Activated B cell treated with CpG ODN at 0.5 μM for 24 hours (primary cell): ENCODE measurements around the gene ALK. TPM values are rescaled to one million over a fixed set of nuclear protein-coding genes. Genes with fewer than 3 reads are reported as not detected.
A peak's percentile ranks its signal among the peaks of the same experiment; 100 is the strongest.

Source experiments
- ATAC-seq: fragments of 200-7000 bp; cut with Tn5 transposase; one replicate; pipeline ENCODE4 v1.10.0; 2021; ENCODE audit warnings: low read depth, mild to moderate bottlenecking, moderate library complexity
- CTCF ChIA-PET: fragments of 350-600 bp; sonication (Branson Sonifier 250); formaldehyde crosslinking; loops from one replicate; lab custom pipeline; 2021; ENCODE audit warnings: antibody characterized with exemption; lab: Charles Lee
- POLR2A ChIA-PET: fragments of 350-600 bp; sonication (Branson Sonifier 250); formaldehyde crosslinking; loops from one replicate; lab custom pipeline; 2021; ENCODE audit warnings: antibody characterized with exemption; lab: Charles Lee
- DNase-seq: peaks from one replicate; pipeline ENCODE4 v3.0.0; 2022
- H3K27ac Mint-ChIP-seq: one replicate; pipeline ENCODE4 v1.8.0; 2020; ENCODE audit warnings: mixed read lengths
- H3K27me3 Mint-ChIP-seq: one replicate; pipeline ENCODE4 v1.8.0; 2021; ENCODE audit warnings: mixed read lengths
- H3K36me3 Mint-ChIP-seq: one replicate; pipeline ENCODE4 v1.8.0; 2021; ENCODE audit warnings: low read depth, mixed read lengths
- H3K4me1 Mint-ChIP-seq: one replicate; pipeline ENCODE4 v1.8.0; 2021; ENCODE audit warnings: mixed read lengths
- H3K4me3 Mint-ChIP-seq: one replicate; pipeline ENCODE4 v1.8.0; 2020; ENCODE audit warnings: mild to moderate bottlenecking, mixed read lengths
- H3K9me3 Mint-ChIP-seq: one replicate; pipeline ENCODE4 v1.8.0; 2020; ENCODE audit warnings: mixed read lengths
- intact Hi-C: fragments of 100-400 bp; cut with micrococcal nuclease; formaldehyde crosslinking; loops from one replicate; pipeline ENCODE4 v1.15.1; 2024
- total RNA-seq: library from RNA; stranded (reverse); gene quantifications from 2 replicates; pipeline ENCODE4 v1.2.3, GENCODE V29; 2022
- TF ChIP-seq, protein P1 (sequence below): fragments of 200-600 bp; IDR thresholded peaks from one replicate; pipeline ENCODE4 v1.8.0; 2022; ENCODE audit warnings: antibody characterized with exemption, mild to moderate bottlenecking

The ALK gene
- total RNA-seq, result not detected in 2 replicates

DNA sequence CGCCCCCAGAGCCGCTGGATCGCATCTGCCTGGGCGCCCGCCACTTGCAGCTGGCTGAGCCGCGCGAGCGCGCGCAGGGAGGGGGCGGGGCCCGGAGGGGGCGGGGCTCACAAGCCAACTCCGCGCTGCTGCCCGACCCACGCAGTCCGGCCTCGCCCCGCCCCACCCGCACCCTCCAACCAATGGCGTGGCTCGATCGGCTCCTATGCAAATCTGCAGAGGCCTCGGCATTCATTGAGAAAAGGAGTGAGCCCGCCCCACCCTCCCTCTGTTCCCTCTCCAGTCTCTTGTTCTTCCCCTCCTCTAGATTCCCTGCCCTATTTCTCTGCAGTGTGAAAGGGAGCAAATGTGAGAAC lies at the start of gene ALK:
ALK (minus strand) TSS at position 27 of the 356 bp plus-strand sequence. CDS start 927 bp downstream, outside the sequence.
- peak; percentile 66 for ATAC-seq
- Mint-ChIP-seq H3K36me3 (no peaks in the 10 kb centered on the region), H3K9me3 (peaks cover 3% of the 10 kb centered on the region), H3K27me3 (peaks cover 47% of the 10 kb centered on the region), H3K4me1 (peaks cover 14% of the 10 kb centered on the region), H3K4me3 (peak within 1 kb of the TSS; percentile 35), H3K27ac (no peak within 1 kb of the TSS)
- intact Hi-C loops, result no loop called here
- TF ChIP-seq, protein P1, sequence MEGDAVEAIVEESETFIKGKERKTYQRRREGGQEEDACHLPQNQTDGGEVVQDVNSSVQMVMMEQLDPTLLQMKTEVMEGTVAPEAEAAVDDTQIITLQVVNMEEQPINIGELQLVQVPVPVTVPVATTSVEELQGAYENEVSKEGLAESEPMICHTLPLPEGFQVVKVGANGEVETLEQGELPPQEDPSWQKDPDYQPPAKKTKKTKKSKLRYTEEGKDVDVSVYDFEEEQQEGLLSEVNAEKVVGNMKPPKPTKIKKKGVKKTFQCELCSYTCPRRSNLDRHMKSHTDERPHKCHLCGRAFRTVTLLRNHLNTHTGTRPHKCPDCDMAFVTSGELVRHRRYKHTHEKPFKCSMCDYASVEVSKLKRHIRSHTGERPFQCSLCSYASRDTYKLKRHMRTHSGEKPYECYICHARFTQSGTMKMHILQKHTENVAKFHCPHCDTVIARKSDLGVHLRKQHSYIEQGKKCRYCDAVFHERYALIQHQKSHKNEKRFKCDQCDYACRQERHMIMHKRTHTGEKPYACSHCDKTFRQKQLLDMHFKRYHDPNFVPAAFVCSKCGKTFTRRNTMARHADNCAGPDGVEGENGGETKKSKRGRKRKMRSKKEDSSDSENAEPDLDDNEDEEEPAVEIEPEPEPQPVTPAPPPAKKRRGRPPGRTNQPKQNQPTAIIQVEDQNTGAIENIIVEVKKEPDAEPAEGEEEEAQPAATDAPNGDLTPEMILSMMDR, result no peak
- DNase-seq, result peak; percentile 18
- CTCF ChIA-PET, result interaction anchor here (1.4 to 2.3 kb wide), 2 partner anchors 8 to 26 kb away, joined by 4 to 6 read pairs; no protein-coding TSS in a partner anchor
- POLR2A ChIA-PET, result no interaction called here

DNA sequence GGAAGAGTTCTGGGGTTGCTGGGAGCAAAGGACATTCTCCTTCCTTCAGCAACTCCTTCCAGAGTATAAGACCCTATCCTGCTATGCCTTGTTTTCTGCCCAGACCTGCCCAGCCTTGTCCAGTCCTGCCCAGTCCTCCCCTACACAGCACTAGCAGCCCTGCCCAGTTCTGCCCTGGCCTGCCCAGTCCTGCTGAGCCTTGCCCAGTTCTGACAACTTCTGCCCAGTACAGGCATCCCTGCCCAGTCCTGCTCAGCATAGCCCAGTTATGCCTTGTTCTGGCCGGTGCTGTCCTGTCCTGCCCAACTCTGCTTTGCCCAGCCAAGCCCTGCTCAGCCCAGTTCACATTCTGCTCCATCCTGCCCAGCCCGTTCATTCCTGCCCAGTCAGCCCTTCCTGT lies 44.9 kb upstream of the ALK start:
- peaks cover 16% of the 10 kb centered on the region for H3K27me3 Mint-ChIP-seq
- DNase-seq, result no peak
- ChIA-PET CTCF (no interaction called here), POLR2A (no interaction called here)
- intact Hi-C loops, result no loop called here
- no peak overlapping the region for H3K4me3 Mint-ChIP-seq
- no peaks in the 10 kb centered on the region for H3K9me3 Mint-ChIP-seq
- H3K36me3 Mint-ChIP-seq, result no peaks in the 10 kb centered on the region
- H3K27ac Mint-ChIP-seq, result no peak overlapping the region
- no peak for ATAC-seq
- TF ChIP-seq, protein P1, result no peak
- H3K4me1 Mint-ChIP-seq, result no peaks in the 10 kb centered on the region

DNA sequence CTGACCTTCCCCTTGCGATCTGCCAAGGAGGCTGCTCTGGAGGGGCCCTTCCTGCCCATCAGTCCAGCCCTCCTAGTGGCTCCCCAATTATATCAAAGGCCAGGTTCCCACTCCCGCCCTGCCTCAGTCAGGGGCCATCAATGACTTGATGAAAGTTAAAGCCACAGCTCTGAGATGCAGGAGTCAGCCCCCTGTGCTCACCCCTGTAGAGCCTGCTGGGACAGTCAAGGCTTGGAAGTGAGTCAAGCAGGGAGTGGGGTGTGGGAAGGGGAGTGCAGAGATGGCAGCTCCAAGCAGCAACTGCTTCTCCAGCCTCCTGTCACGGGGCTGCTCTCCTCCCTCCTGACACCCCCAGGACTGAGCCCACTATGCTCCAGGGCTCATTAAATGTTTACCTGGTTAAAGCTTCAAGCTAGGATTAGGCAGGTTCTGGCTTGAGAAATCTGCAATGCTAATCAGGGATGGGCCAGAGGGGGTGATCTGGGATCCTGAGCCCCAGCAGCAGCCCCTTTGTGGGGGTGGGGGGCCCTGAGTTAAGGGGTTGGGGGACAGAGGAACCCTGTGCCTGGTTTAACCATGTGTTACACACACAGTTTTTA lies 42.7 kb upstream of the ALK start:
- TF ChIP-seq, protein P1, result no peak
- Mint-ChIP-seq H3K4me1 (no peaks in the 10 kb centered on the region), H3K9me3 (no peaks in the 10 kb centered on the region), H3K36me3 (no peaks in the 10 kb centered on the region), H3K27me3 (peaks cover 16% of the 10 kb centered on the region), H3K27ac (no peak overlapping the region), H3K4me3 (no peak overlapping the region)
- intact Hi-C loops, result no loop called here
- ChIA-PET CTCF (no interaction called here), POLR2A (no interaction called here)
- ATAC-seq, result no peak
- no peak for DNase-seq

DNA sequence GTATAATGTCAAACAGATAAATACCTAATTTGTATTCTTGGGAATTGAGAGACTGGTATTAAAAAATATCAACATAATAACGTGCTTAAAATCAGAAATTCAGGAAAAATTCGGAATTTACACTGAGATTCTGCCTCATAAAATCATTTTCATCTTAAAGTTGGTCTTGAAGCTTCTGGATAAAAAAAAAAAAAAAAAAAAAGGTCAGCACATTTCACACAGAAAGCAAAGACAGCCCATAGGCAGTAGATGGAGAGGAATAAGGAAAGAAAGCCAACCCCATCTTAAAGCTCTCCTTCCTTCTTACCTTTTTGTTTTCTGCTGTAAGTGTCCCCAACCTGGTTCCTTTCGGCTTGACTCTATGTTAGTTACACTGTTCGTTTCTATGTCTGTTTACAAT lies 41.5 kb upstream of the ALK start:
- no peaks in the 10 kb centered on the region for H3K4me1 Mint-ChIP-seq
- no peaks in the 10 kb centered on the region for H3K36me3 Mint-ChIP-seq
- no peaks in the 10 kb centered on the region for H3K9me3 Mint-ChIP-seq
- CTCF ChIA-PET, result no interaction called here
- POLR2A ChIA-PET, result no interaction called here
- TF ChIP-seq, protein P1, result no peak
- H3K27me3 Mint-ChIP-seq, result peaks cover 18% of the 10 kb centered on the region
- H3K27ac Mint-ChIP-seq, result no peak overlapping the region
- intact Hi-C loops, result no loop called here
- H3K4me3 Mint-ChIP-seq, result no peak overlapping the region
- ATAC-seq (no peak), DNase-seq (no peak)

DNA sequence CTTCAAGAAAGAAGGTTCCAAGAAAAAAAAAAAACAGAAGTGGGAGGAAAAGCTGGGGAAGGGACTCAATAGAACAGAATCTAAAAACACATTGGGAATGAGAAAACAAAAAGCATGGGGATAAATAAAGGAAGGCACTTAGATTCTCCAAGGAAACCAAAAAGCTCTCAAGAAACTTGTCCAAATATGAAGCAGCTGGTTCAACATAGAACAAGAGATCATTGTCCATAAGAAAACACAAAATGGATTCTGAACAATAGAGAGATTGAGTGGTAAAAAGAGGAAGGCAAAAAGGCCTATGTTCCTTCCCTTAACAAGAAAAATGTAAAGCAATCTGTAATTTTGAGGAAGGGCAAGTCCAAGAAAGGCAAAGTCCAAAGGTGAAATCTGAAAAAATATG lies 32.9 kb upstream of the ALK start:
- Mint-ChIP-seq H3K27ac (no peak overlapping the region), H3K4me1 (no peaks in the 10 kb centered on the region), H3K9me3 (no peaks in the 10 kb centered on the region), H3K36me3 (no peaks in the 10 kb centered on the region), H3K4me3 (no peak overlapping the region), H3K27me3 (peaks cover 12% of the 10 kb centered on the region)
- POLR2A ChIA-PET, result no interaction called here
- no peak for ATAC-seq
- no peak for DNase-seq
- CTCF ChIA-PET, result no interaction called here
- intact Hi-C loops, result no loop called here
- TF ChIP-seq, protein P1, result no peak
